ENCODE data around the gene SEL1L3. TPM values are rescaled to one million over a fixed set of nuclear protein-coding genes. Genes with fewer than 3 reads are reported as not detected.

The SEL1L3 gene
- total and polyA plus RNA-seq, 2 donors (not counting 3 experiments of a cell fraction or from before 2014, with no cell fraction given) = 53.4 to 122 TPM

DNA sequence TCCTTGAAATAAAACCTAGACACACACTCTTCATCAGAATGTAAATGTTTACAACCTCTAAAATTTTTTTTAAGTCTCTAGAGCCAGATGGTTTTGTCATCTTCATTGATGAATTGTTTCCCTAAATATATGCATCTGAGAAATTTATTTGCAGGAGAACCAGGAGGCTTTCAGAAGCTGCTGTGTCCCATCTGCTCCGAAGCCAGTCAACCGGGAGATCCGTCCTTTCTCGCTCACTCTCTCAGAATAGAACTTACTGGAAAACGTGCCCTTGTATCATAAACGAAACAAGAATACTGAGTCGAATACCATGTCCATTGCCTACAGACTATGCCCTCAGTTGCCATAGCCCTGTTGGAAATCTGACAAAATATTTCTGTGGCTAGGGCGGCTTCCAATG is 103.7 kb downstream of the SEL1L3 start:
- DNase-seq (ENCODE audit: low read depth, low spot score) (no peak), FAIRE-seq (no peak)
- Histone ChIP-seq H3K9ac (replicated peaks; ENCODE audit: extremely low read depth, insufficient read depth, low read length) (no peak overlapping the region), H4K20me1 (replicated peaks; ENCODE audit: control insufficient read depth, extremely low read depth, insufficient read depth, low read length) (no peaks in the 10 kb centered on the region), H3K4me2 (ENCODE audit: insufficient read depth, low read length) (no peak overlapping the region), H3K9me1 (replicated peaks; ENCODE audit: control insufficient read depth, extremely low read depth, insufficient read depth, low read length) (no peaks in the 10 kb centered on the region), H3K79me2 (ENCODE audit: control insufficient read depth, insufficient read depth, low read length) (no peaks in the 10 kb centered on the region), H3K27me3 (ENCODE audit: control insufficient read depth in 2 of 2, insufficient read depth in 2 of 2, low read length in 2 of 2) (no peaks in the 10 kb centered on the region), H3K36me3 (ENCODE audit: control insufficient read depth in 2 of 2, extremely low read depth in 1 of 2, insufficient read depth in 2 of 2, low read length in 2 of 2) (peaks cover 7 to 16% of the 10 kb centered on the region in 2 experiments), H3K27ac (ENCODE audit: insufficient read depth, low read depth, low read length) (no peak overlapping the region), H3K4me3 (replicated peaks in 1 of 3; ENCODE audit: insufficient read depth in 1 of 3, low read depth in 1 of 3, low read length in 3 of 3) (no peak overlapping the region), H2AFZ (ENCODE audit: low read depth, low read length) (no peak overlapping the region), H3K9me3 (replicated peaks; ENCODE audit: control insufficient read depth, insufficient read depth, low read length) (no peaks in the 10 kb centered on the region), H3K4me1 (ENCODE audit: control insufficient read depth, extremely low read depth, insufficient read depth, low read length) (no peaks in the 10 kb centered on the region)
- TF ChIP-seq FOS (IDR thresholded peaks at IDR 0.05; ENCODE audit: borderline replicate concordance, insufficient read depth, low read length) = no peak
- TF ChIP-seq POLR2AphosphoS5 (IDR thresholded peaks at IDR 0.05; ENCODE audit: insufficient read depth, low read depth, low read length) = no peak
- no peak for TF ChIP-seq GATA2 (IDR thresholded peaks at IDR 0.05; ENCODE audit: insufficient read depth, insufficient read length, low read depth, low read length)
- no peak for TF ChIP-seq MYC (IDR thresholded peaks at IDR 0.05; ENCODE audit: low read depth, low read length)
- TF ChIP-seq, protein P1, sequence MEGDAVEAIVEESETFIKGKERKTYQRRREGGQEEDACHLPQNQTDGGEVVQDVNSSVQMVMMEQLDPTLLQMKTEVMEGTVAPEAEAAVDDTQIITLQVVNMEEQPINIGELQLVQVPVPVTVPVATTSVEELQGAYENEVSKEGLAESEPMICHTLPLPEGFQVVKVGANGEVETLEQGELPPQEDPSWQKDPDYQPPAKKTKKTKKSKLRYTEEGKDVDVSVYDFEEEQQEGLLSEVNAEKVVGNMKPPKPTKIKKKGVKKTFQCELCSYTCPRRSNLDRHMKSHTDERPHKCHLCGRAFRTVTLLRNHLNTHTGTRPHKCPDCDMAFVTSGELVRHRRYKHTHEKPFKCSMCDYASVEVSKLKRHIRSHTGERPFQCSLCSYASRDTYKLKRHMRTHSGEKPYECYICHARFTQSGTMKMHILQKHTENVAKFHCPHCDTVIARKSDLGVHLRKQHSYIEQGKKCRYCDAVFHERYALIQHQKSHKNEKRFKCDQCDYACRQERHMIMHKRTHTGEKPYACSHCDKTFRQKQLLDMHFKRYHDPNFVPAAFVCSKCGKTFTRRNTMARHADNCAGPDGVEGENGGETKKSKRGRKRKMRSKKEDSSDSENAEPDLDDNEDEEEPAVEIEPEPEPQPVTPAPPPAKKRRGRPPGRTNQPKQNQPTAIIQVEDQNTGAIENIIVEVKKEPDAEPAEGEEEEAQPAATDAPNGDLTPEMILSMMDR (IDR thresholded peaks at IDR 0.05; ENCODE audit: extremely low read depth in 1 of 2, insufficient read depth in 1 of 2, low read depth in 1 of 2, low read length in 2 of 2) = no peak
- no peak for TF ChIP-seq EZH2 (IDR thresholded peaks at IDR 0.05; ENCODE audit: borderline replicate concordance, low read depth, low read length, severe bottlenecking)
- TF ChIP-seq, protein P2, sequence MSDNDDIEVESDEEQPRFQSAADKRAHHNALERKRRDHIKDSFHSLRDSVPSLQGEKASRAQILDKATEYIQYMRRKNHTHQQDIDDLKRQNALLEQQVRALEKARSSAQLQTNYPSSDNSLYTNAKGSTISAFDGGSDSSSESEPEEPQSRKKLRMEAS (IDR thresholded peaks at IDR 0.05; ENCODE audit: insufficient read depth, insufficient read length) = no peak
- no peak for TF ChIP-seq JUN (IDR thresholded peaks at IDR 0.05; ENCODE audit: borderline replicate concordance, insufficient read depth, insufficient read length, low read depth)
- TF ChIP-seq POLR2A (IDR thresholded peaks at IDR 0.05; ENCODE audit: low read depth, low read length) = no peak
- dilution Hi-C loops (cut with MboI; ENCODE audit: extremely low pct_ligation_motif_present, low sequenced_read_pairs) (no loop called here), intact Hi-C loops (cut with micrococcal nuclease) (no loop called here)
- POLR2A ChIA-PET = no interaction called here
- no TSS peak for BruUV-seq (replicated peaks)
- CTCF ChIA-PET = interaction anchor here (1.5 kb wide), 1 partner anchor 9 kb away, joined by 3 read pairs; no protein-coding TSS in a partner anchor

Data from endothelial cell of umbilical vein (primary cell).